GM18517 (cell line): ENCODE data around the gene CELSR3.

Experiments used
- ATAC-seq: cut with Tn5 transposase; IDR thresholded peaks from one replicate; pipeline ENCODE4 v1.9.1; 2021; ENCODE audit warnings: mild to moderate bottlenecking, moderate library complexity; ENCODE audit not compliant: unreplicated experiment

Gene CELSR3

DNA sequence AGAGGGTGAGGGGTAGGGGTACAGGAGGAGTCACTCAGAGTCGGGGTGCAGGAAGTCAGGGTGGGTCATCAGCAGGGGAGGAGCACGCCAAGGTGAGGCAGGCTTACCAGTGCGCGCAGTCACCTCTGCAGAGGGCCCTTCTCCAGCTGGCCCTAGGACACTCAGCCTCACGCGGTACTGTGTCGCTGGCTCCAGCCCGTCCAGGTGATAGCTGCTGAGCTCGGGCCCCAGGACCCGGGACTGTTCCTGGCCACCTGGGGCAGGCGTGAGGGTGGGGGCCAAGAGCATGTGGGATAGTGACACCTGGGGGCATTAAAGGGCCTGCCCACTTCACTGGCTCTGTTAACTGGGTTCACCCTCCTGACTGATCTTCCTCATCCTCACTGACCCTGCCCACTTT, 75.0 kb downstream of the CELSR3 start:
- ATAC-seq = no peak
